Testis (tissue), 3 donors: ENCODE measurements around the gene JPH2. TPM values are rescaled to one million over a fixed set of nuclear protein-coding genes. Genes with fewer than 3 reads are reported as not detected.

Experiments used
- DNase-seq: peaks from one replicate; pipeline ENCODE4 v3.0.0-alpha.2; 2019
- H3K27ac ChIP-seq, 2 donors: fragments of 200-600 bp; sonication (generic); one replicate each; pipeline ENCODE4 v1.5.1; 2019
- H3K27me3 ChIP-seq: fragments of 200-600 bp; sonication (generic); one replicate; pipeline ENCODE4 v1.5.1; 2019
- H3K36me3 ChIP-seq: fragments of 200-600 bp; sonication (generic); one replicate; pipeline ENCODE4 v1.5.1; 2017; ENCODE audit warnings: low read depth; ENCODE audit errors: missing control alignments
- H3K4me1 ChIP-seq: fragments of 200-600 bp; sonication (generic); one replicate; pipeline ENCODE4 v1.5.1; 2019
- H3K4me3 ChIP-seq, 2 donors: fragments of 200-600 bp; sonication (generic); one replicate each; pipeline ENCODE4 v1.5.1; 2017 to 2019
- H3K9me3 ChIP-seq: fragments of 200-600 bp; sonication (generic); one replicate; pipeline ENCODE4 v1.5.1; 2017
- POLR2A ChIP-seq: fragments of 450-650 bp; IDR thresholded peaks from one replicate; pipeline ENCODE4 v1.6.1; 2017; ENCODE audit warnings: antibody characterized with exemption, mild to moderate bottlenecking, moderate library complexity
- WGBS, 2 donors: methylation state at CpG; one replicate each; pipeline ENCODE4 v1.1.5; 2018; 5-methylcytosine and 5-hydroxymethylcytosine counted together
- intact Hi-C: fragments of 100-400 bp; cut with DNase I; formaldehyde crosslinking; loops from one replicate; pipeline ENCODE4 v1.15.1; 2023; ENCODE audit warnings: low total_unique reads
- polyA plus RNA-seq: library from polyadenylated mRNA; stranded (reverse); fragments of 350-450 nt; fragmentation: Illumina TruSeq; extraction: RNeasy Lipid Tissue Mini Kit (QIAGEN cat#74804); gene quantifications from one replicate; pipeline ENCODE4 v1.2.3, GENCODE V29; 2014; ENCODE audit warnings: low read depth, low replicate concordance; ENCODE audit not compliant: insufficient read depth
- total RNA-seq, 2 donors: library from RNA; depleted of rRNA; stranded (reverse); fragments of >200 nt; gene quantifications; one replicate each; pipeline ENCODE4 v1.2.3, GENCODE V29; 2016
- TF ChIP-seq, protein P1 (sequence below), 3 experiments: fragments of 450-650 bp in 2 of 3; fragments of 200-600 bp in 1 of 3; sonication (generic) in 1 of 3; IDR thresholded peaks; one replicate each; pipeline ENCODE4 v1.5.1; 2016 to 2019; ENCODE audit warnings: antibody characterized with exemption in 3 of 3, mild to moderate bottlenecking in 2 of 3, moderate library complexity in 1 of 3

JPH2 gene
- total and polyA plus RNA-seq, 3 donors from 2014 or later, result 1.9 to 3.7 (median 3.2) TPM

DNA sequence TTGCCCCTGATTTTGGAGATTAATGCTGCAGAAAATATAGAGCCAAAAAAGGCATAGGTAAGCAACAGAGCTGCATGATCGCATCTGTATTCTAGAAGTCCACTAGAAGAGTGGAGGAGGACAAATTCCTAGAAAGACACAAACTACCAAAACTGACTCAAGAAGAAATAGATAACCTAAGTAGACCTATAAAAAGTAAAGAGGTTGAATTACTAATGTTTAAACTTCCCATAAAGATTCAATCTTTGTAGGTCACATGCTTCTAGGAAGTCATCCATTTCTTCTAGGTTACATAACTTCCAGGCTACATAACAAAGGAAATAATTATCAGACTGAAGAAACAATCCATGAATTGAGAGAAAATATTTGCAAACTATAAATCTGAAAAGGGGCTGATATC lies 84.4 kb downstream of the JPH2 start:
- Histone ChIP-seq H3K27ac (no peak overlapping the region), H3K36me3 (no peaks in the 10 kb centered on the region), H3K4me1 (no peaks in the 10 kb centered on the region), H3K9me3 (no peaks in the 10 kb centered on the region), H3K4me3 (no peak overlapping the region), H3K27me3 (no peaks in the 10 kb centered on the region)
- 80 to 92% methylated on average over 1 of the region's 1 CpG for WGBS, 2 donors
- intact Hi-C loops, result no loop called here
- no peak for DNase-seq
- no peak for TF ChIP-seq POLR2A
- TF ChIP-seq, protein P1, sequence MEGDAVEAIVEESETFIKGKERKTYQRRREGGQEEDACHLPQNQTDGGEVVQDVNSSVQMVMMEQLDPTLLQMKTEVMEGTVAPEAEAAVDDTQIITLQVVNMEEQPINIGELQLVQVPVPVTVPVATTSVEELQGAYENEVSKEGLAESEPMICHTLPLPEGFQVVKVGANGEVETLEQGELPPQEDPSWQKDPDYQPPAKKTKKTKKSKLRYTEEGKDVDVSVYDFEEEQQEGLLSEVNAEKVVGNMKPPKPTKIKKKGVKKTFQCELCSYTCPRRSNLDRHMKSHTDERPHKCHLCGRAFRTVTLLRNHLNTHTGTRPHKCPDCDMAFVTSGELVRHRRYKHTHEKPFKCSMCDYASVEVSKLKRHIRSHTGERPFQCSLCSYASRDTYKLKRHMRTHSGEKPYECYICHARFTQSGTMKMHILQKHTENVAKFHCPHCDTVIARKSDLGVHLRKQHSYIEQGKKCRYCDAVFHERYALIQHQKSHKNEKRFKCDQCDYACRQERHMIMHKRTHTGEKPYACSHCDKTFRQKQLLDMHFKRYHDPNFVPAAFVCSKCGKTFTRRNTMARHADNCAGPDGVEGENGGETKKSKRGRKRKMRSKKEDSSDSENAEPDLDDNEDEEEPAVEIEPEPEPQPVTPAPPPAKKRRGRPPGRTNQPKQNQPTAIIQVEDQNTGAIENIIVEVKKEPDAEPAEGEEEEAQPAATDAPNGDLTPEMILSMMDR (IDR thresholded peaks at IDR 0.05), result no peak

DNA sequence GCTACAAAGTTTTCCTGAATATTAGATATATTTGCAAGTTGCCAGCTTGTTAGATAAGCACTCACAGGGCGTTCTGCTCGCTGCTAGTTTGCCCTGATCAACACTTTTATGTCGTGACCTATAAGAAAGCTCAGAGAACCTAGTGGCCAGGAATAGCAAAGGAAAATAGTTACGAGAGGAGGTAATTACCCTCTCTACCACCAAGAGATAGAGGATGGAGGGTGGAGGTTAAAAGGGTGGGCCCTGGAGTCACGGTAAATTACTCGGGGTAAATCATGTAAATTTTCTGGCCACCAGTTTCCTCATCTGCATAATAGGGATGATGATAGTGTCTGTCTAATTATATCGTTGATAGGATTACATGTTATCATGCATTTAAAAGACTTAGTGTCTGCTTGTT lies 87.2 kb downstream of the JPH2 start:
- TF ChIP-seq, protein P1 (IDR thresholded peaks at IDR 0.05), result no peak
- TF ChIP-seq POLR2A, result no peak
- intact Hi-C loops, result no loop called here
- H3K27ac ChIP-seq, result no peak overlapping the region
- H3K4me1 ChIP-seq, result no peaks in the 10 kb centered on the region
- H3K27me3 ChIP-seq, result no peaks in the 10 kb centered on the region
- H3K4me3 ChIP-seq, result no peak overlapping the region
- WGBS, 2 donors, result 35 to 51% methylated on average over 7 of the region's 7 CpGs
- no peaks in the 10 kb centered on the region for H3K36me3 ChIP-seq
- no peaks in the 10 kb centered on the region for H3K9me3 ChIP-seq
- DNase-seq, result no peak

DNA sequence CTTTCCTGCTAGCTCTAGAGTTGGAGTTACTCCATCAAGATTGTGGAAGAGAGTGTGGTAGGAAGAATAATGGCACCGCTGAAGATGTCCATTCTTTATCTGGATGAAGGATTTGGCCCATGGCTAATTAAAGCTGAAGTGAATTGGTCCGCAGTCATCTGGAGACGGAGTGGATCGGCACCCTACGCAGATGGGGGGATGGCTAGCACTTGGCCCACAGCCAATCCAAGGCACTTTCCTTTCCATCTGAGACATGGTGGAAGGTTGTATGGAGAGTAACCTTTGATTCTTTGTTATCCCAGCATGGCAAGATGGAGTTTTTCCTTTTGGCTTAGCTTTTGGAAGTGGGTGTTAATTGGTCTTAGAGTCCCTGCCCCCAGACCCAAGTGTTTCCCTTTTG lies 88.3 kb downstream of the JPH2 start:
- no peak overlapping the region for H3K27ac ChIP-seq
- DNase-seq, result no peak
- intact Hi-C loops, result no loop called here

DNA sequence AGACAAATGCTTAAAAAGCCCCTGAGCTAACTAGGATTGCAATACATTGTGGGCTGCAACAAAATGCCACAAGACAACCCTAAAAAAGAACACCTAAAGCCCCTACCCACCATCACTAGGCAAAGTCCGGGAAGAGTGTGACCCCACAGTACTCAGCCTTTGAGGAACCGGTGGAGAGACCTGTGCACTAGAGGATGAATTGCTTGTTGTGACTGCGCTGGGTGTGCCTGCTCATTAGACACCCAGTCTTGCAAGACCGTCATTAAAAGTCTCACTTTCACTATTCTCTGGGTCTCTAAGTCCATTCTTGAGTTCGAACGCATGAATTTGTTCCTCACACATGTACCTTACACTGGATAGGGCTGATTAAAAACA lies 88.7 kb downstream of the JPH2 start:
- Histone ChIP-seq H3K36me3 (no peaks in the 10 kb centered on the region), H3K27me3 (no peaks in the 10 kb centered on the region), H3K4me3 (no peak overlapping the region), H3K27ac (no peak overlapping the region), H3K4me1 (no peaks in the 10 kb centered on the region), H3K9me3 (no peaks in the 10 kb centered on the region)
- WGBS, 2 donors, result 88 to 92% methylated on average over 6 of the region's 6 CpGs
- intact Hi-C loops, result no loop called here
- DNase-seq, result no peak
- TF ChIP-seq POLR2A, result no peak
- TF ChIP-seq, protein P1 (IDR thresholded peaks at IDR 0.05), result no peak

More for the DNA sequence above, 88.3 kb downstream of the JPH2 start:
- no peaks in the 10 kb centered on the region for H3K27me3 ChIP-seq
- 93 to 94% methylated on average over 5 of the region's 5 CpGs for WGBS, 2 donors
- no peaks in the 10 kb centered on the region for H3K9me3 ChIP-seq
- H3K36me3 ChIP-seq, result no peaks in the 10 kb centered on the region
- TF ChIP-seq, protein P1 (IDR thresholded peaks at IDR 0.05), result no peak
- no peak for TF ChIP-seq POLR2A
- H3K4me3 ChIP-seq, result no peak overlapping the region
- no peaks in the 10 kb centered on the region for H3K4me1 ChIP-seq

DNA sequence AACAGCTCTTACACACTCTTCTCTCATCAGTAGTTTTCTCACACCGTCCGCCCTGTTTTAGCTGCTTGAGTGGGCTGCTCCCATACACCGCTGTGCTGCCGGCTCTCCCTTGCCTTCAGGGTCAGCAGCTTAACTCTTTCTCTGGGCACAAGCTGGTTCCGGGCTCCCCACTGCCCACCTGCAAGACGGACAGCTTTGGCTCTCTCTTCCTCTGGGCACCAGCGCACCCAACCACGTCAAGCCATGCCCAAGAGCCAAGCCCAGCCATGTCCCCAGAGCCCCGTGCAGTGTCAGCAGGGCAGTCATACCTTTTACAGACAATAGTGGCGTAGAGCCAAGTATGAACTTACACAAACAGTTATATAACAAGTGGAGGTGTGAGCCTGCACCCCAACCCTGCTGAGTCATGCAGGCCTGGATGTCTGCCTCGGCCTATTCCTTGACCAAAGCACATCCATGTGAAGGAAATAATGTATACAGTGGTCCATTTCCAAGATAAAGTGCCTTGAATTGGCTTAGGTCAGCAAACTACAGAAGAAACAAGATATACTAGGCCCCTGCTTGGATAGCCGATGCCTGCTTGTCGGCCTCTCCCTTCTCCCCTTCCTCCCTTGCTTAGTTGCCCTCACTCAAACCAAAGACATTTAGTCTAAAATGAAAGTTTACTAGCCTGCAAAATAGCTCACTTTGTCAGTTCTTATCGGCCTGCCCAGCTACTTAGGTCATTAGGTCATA lies 89.3 kb downstream of the JPH2 start:
- no peak for TF ChIP-seq POLR2A
- TF ChIP-seq, protein P1 (IDR thresholded peaks at IDR 0.05), result no peak
- H3K36me3 ChIP-seq, result no peaks in the 10 kb centered on the region
- WGBS, 2 donors, result 66 to 76% methylated on average over 11 to 14 of the region's 14 CpGs
- DNase-seq, result no peak
- intact Hi-C loops, result no loop called here
- H3K4me1 ChIP-seq, result no peaks in the 10 kb centered on the region
- no peaks in the 10 kb centered on the region for H3K27me3 ChIP-seq
- H3K4me3 ChIP-seq, result no peak overlapping the region
- no peaks in the 10 kb centered on the region for H3K9me3 ChIP-seq
- H3K27ac ChIP-seq, result no peak overlapping the region
